Hippocampal formation (tissue), 2 donors: ENCODE data around the gene NIT2.
A peak's percentile ranks its signal among the peaks of the same experiment; 100 is the strongest.
"Not testable (repeated sequence)": the region's sequence is repeated elsewhere in the genome, so short reads cannot be mapped to it uniquely, and the experiment has no call there.

Source experiments
- DNase-seq, 2 donors: peaks; one replicate each; lab custom pipeline; 2025; lab: John Stamatoyannopoulos, UW

NIT2 gene, protein sequence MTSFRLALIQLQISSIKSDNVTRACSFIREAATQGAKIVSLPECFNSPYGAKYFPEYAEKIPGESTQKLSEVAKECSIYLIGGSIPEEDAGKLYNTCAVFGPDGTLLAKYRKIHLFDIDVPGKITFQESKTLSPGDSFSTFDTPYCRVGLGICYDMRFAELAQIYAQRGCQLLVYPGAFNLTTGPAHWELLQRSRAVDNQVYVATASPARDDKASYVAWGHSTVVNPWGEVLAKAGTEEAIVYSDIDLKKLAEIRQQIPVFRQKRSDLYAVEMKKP

DNA sequence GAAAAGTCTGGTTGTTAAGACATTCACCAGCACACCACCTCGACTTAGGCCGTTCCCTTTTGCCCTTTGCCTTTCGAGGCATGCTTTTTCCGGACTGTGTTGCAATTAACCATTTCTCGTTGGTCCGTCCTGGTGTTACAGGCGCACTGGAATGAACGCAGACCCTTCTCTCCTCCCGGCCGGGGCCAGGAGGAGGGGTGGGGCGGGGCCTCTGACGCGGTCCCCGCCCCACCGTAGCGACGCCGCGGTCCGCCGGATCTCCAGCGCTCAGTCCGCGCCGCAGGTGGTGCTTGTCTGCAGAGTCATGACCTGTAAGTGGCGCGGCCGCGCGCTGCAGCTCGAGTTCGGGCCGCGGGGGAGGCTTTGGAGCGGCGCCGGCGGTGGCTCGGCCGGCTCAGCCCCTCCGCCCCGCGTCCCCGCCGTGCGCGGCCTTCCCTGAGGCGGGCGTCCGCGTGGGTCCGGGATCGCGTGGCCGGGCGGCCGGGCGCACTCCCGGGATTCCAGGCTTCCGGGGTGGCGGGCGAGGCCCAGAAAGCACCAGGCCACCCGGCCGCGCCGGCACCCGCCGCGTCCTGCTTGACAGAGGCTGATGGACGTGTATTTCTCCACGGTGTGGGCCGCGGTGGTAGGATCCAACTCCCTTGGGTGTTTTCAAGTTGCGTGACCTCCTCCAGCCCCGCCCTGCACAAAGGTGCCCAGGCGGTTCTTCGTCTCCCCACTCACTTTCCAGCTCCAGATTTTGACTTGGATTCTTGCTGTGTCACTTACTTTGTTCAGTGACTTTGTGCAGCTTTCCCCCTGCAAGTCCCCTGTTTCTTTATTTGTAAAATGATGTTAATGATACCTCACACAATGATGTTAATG is at the start of gene NIT2:
TSS of gene NIT2 (plus strand) at position 270 of the 864 bp plus-strand sequence. CDS start at position 305, 35 bp downstream.
- peak; percentile 40 to 58 for DNase-seq

DNA sequence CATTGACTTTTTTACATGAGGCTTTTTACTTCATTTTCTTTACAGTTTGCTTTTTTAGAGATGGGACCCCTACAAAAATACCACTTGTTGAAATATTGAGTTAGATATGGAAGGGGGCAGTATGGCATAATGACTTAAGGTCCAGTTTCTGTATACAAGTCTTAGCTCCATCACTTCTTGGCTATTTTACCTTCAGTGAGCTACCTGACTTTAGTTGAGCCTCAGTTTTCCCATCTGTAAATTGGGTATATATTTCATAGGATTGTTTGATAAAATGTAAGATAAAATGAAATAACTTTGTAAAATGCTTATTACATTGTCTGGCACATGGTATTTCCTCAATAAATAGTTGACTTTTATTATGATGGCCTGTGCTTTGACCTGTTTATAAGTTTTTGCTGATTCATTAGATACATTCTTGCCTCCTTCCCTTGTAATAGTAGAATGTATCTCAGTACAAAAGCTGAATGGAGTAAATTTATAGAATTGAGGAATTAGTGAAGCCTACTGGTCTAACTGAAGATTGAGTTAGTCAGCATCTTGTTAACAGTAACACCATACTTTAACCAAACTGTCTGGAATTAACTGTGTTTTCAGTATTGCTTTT is 46.2 kb upstream of the NIT2 start:
- DNase-seq, result no peak

DNA sequence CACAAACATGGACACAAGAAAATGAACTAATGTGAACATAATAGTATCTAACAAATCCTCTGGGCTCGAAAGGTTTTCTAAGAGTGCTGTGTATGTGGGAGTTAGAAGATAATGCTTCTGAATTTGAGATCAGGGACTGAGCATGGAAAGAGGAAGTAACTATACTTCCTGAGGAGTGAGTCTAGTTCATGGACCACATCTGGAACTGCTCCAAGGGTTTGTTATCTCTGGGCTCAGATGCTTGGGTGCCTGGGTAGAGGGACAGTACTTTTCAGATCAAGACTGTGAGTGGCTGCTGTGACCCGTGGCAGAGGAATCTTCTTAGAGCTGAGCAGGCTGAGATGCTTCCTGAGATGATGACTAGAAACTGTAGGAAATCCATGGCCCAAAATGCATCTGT is 45.2 kb upstream of the NIT2 start:
- no peak for DNase-seq

DNA sequence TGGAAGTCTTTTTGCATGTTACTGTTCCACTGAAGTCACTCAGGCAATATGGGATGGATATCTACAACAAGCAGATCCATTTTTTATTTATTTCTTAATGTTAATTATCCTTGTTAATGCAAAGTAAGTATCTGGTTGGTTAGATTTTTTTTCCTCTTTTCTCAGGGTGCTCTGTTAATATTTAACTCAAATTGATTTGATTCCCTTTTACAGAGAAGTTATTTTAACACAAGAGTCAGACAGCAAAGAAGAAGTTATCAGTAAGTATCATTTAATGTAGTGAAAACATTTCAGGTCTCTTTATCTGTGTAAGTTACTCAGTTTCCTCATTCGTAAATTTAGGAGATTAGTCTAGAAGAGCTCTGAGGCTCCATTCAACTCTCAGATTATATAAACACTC is 39.5 kb upstream of the NIT2 start:
- no peak for DNase-seq

DNA sequence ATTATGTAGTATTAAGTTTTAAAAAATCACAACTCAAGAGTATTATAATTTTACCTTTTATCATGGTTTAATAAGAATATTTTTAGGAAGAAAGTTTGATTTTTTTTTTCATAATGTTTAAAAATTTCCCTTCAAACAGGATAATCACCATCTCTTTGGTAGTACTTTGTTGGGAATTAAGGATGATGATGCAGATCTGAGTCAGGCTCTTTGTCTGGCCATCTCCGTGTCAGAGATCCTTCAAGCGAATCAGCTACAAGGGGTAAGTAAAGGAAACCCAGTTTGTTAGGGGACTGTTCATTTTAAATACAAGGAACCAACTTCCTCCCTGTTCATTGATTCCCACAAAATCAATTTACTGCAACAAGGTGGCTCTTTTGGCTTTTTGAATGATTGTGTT is 36.8 kb upstream of the NIT2 start:
- no peak for DNase-seq

DNA sequence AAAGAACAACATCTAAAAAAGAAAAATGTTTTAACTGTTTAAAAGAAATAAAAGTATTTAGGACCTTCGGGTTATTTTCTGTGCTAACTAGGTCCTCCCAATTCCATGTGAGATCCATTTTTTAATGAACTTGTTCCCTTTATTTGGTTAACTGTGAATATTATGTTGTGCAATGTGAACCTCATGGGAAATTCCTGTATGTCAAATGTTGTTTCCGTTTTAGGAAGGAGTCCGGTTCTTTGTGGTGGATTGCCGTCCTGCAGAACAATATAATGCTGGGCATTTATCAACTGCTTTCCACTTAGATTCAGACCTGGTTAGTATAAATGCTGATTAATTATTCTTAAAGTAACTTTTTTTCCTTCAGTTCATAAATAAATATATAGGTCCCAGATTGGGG is 35.5 kb upstream of the NIT2 start:
- DNase-seq, result no peak

DNA sequence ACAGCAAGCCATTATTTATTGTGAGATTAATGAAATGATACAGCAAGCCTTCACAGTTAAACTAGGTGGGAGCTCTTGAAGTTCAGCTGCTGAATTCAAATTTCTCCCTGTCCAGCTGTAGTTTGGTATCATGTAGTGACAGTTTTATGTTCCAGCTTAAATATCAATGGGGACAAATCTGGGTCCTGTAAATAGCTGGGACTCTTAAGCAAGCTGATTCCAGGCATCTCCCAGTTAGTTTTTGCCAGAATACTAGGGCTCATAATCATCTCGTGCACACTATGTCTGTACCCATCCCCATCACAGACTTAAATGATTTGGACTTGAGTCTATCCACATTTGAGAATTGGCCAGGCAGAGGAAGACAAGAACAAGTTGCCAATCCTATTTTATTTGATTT is 27.9 kb upstream of the NIT2 start:
- DNase-seq, result no peak

DNA sequence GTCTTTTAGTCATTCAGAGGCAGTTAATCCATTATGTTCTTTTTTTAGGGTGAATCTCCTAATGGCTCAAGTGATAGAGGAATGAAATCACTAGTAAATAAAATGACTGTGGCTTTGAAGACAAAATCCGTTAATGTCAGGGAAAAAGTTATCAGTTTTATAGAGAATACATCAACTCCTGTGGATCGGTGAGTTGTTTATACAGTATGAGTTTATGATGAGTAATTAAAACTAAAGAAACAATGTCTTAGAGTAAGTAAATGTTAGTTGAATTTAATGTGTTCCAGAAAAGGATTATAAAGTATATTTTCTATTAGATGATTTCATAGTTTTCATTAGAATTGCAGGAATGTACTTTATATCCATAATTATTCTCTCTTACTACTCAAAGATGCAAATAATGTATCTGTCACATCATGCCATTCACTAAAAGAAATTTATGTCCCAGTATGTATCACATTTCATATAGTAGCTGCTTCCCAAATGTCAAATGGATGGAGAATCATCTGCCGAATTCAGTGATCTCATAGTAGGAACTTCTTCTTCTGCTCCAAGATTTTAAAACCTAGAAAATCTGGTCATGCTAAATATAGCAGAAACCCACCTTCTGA is 24.1 kb upstream of the NIT2 start:
- no peak for DNase-seq

DNA sequence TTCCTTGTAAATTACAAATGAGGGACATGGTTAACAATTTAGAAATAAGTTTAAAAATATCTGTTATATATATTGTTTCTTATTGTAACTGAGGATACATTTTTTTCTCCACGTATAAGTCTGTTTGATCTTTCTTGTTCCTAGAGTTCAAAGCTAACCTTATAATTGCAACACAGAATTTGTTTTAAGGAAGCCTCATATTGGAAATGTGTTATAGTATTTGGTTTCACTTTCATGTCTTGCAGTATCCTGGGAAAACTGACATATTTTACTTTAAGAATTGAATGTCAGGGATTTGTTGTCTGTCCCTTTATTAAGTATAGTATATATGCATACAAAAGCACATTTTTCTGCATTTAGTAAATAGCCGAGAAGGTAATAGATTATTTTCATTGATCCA is 23.5 kb upstream of the NIT2 start:
- DNase-seq, result no peak

DNA sequence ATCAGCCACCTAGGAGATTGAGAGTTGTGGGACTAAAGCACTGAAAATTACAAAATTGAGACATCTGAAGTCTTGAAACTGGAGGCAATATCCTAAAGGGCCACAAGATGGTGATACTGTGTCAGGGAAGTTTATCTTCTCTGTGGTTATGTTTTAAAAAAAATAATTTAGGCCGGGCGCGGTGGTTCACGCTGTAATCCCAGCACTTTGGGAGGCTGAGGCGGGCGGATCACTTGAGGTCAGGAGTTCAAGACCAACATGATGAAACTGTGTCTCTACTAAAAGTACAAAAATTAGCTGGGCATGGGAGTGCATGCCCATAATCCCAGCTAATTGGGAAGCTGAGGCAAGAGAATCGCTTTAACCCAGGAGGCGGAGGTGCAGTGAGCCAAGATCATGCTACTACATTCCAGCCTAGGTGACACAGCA is 17.9 kb upstream of the NIT2 start:
- peak; percentile 3 to 35 for DNase-seq

DNA sequence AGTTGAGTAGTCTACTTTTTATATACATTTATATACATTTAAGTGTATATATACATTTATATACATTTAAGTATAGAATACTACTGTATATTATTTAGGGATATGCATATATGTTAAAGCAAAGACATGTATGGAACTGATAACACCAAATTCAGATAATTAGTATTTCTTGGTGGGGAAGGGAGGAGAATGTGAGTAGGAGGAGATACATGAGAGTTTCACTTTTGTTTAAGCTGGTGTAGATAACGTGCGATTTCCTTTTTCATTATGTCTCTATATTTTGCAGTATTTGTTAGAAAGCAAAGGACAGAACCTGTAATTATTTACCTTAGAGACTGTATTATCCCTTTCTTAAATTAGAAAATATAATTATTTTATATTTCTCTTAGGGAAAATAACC is 16.6 kb upstream of the NIT2 start:
- DNase-seq, result no peak

DNA sequence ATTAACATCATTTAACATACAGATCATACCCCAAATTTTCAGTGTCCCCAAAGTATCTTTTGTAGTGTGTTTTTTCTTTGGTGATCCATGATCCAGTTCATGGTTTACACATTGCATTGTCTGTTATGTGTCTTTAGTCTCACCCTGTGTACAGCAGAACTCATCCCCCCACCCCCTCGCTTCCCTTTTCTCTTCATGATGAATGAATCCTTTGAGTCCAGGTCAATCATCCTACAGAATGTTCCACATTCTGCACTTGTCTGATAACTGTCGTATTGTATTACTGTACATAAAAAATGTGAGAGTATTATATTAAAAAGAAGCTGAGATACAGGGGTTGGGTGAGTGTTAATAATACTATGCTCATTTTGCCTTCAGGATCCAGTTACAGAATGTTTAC is 14.6 kb upstream of the NIT2 start:
- DNase-seq, result no peak

DNA sequence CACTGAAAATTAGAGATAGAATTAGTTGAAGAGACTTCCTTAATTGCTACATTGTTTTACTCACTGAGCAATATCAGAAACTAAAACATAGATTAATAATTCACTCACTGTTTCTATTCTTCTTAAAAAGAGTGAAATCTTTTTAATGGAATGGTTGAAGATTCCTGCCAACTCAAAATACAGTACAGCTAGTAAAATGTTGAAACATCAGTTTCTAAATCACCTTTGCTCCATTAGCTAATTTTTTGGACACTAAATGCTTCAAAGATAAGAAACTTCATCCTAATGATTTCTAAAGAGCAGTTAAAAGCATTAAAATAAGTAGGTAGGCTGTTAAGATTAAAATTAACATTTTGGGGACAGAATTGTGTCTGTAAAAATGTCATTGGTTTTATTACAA is 10.5 kb upstream of the NIT2 start:
- DNase-seq, result no peak

DNA sequence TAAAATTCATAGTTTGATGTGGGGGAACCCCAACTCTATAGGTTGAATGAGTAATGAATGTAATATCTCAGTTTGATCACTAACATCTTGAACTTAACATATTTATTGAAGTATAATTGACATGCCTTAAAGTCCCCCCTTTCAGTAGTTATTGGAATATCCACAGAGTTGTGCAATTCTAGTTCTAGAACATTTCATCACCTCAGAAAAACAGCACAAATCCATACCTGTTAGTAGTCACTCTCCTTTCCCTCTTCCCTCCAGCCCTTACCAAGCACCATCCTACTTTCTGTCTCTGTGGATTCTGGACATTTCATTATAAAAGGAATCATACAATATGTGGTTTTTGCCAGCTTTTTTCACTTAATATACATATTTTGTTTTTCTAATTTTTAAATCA is 8.7 kb upstream of the NIT2 start:
- DNase-seq, result no peak

DNA sequence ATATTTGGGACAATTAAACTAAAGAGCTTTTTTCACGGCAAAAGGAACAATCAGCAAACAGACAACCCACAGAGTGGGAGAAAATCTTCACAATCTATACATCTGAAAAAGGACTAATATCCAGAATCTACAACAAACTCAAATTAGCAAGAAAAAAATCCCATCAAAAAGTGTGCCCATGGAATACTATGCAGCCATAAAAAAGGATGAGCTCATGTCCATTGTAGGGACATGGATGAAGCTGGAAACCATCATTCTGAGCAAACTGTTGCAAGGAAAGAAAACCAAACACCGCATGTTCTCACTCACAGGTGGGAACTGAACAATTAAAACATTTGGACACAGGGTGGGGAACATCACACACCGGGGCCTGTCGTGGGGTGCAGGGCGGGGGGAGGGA is 7.2 kb upstream of the NIT2 start:
- DNase-seq, result not testable (repeated sequence)

DNA sequence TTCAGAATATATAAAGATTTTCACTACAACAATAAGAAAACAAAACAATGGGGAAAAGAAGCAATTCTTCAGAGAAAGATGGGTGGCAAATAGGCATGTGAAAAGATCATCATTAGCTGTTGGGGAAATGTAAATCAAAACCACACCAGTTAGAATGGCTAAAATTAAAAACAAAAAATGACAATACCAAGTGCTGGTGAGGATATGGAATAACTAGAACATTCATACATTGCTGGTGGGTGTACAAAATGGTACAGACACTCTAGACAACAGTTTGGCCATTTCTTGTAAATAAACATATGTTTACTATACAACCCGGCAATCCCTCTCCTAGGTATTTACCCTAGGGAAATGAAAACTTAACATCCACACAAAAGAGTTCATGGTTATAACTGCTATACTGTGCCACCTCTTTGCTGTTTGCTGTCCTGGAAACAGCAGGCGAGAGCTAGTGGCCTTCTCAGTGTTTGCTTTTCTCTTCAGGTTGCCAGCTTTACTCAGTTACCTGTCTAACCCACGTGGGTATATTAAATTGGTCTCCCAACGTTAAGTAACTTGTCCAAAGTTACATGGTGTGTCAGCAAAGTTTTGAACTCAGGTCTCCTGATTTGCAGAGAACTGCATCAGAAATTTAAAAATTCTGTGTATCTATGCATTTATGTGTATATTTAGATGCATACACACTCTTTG is 4.6 kb upstream of the NIT2 start:
- no peak for DNase-seq

DNA sequence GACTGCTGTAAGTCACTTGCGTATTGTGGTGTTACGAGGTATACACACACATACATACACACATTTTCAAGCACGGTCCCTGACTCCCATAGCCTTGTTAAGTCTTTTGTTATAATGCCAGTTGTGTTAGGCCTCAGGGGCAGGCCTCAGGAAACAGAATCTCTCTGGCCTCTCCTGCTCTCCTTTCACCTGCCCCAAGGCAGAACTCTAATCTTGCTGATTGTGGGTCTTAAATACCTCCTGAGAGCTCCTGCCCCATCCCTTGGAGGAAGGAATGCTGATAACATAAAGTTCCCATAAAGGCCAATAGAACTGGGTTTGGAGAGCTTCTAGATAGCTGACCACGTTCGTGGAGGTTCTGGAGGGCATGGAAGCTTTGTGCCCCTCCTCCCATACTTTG is 3.9 kb upstream of the NIT2 start:
- no peak for DNase-seq

DNA sequence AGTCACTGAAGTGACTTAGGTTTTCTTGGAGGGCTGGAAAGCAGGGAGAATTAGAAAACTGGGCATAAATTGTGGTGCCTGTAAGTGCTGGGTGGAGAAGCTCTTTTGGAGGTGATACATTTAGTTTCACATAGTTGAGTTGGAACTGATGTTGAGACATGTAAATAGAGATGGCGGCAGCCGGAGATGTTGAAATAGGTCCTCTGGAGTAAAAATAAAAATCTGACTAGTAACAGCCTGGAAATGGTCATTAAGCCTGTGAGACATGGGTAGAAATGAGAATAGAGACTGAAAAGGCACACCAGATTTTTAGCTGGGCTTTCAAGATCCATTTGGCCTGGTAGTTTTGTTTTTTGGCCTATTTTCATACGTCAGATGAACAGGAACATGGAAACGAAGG is 2.9 kb upstream of the NIT2 start:
- no peak for DNase-seq

DNA sequence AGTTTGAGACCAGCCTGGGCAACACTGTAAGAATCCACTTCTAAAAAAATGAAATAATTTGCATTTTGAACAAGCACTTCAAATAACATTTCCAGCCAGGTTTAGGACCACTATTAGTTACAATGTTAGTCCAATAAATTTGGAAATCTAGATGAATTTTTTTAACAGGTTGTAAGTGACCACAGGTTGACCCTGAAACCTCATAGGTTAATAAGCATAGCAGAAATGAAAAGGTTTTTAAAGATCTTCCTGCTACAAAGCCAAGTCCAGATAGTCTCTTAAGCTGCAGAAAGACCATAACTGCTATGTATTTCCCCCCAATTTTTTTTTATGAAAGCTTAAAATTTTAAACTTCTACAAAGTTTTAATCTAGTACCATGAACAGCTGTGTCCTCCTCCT is 1.5 kb upstream of the NIT2 start:
- DNase-seq, result no peak

DNA sequence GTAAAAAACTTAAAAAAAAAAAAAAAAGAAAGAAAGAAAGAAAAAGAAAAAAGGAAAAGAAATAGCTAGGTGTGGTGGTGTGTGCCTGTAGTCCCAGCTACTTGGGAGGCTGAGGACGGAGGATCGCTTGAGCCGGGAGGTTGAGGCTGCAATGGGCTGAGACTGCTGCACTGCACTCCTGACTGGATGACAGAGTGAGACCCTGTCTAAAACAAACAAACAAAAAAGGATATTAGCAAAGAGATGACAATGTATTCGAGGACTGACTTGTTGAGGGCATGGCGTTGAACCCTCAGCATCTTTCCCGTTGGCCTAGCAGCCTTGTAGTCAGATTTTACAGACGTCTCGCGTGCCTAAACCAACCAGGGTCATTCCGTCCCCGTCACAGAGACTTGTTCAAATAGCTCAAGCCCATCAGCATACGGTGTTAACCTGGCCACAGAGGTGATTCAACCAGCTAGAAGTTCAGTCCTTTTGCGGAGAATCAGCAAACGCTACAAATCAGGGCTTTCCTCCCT is 528 bp upstream of the NIT2 start:
- no peak for DNase-seq

DNA sequence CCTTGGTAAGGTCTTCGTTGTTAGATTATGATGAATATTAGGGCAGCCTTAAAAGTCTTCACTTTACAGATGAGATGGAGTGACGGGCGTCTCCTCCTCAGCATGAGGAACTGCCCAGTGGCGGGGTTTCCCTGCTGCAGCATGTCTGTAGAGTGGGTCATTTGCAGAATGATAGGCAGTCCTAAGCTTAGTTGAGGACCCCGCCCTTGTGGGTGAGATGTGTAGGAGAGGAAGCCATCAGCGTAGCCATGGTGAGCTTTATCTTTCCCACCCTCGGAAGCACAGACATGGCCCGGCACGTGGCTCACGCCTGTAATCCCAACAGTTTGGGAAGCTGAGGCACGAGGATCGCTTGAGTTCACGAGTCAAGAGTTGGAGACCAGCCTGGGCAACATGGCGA is 877 bp downstream of the NIT2 start:
- no peak for DNase-seq

DNA sequence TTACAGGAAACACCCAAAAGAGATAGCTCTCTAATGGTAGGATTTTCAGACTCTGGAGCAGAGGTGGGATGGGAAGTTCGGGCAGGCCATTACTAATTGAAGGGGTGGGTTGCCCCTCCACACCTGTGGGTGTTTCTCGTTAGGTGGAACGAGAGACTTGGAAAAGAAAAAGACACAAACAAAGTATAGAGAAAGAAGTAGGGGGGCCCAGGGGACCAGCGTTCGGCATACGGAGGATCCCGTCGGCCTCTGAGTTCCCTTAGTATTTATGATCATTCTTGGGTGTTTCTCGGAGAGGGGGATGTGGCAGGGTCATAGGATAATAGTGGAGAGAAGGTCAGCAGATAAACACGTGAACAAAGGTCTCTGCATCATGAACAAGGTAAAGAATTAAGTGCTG is 1.7 kb downstream of the NIT2 start:
- not testable (repeated sequence) for DNase-seq
